GM12875 (cell line): Measurements from ENCODE around the gene SLK.

Experiments used
- H3K4me3 ChIP-seq: one replicate; pipeline ENCODE4 v1.5.1; 2011; ENCODE audit warnings: low read depth, low read length, control low read depth
- CTCF ChIP-seq: IDR thresholded peaks from 2 replicates; pipeline ENCODE4 v1.5.1; 2011; ENCODE audit warnings: low read depth, mild to moderate bottlenecking, control low read depth, inconsistent platforms, low read length, moderate library complexity, borderline replicate concordance; ENCODE audit not compliant: insufficient read depth

The SLK gene

DNA sequence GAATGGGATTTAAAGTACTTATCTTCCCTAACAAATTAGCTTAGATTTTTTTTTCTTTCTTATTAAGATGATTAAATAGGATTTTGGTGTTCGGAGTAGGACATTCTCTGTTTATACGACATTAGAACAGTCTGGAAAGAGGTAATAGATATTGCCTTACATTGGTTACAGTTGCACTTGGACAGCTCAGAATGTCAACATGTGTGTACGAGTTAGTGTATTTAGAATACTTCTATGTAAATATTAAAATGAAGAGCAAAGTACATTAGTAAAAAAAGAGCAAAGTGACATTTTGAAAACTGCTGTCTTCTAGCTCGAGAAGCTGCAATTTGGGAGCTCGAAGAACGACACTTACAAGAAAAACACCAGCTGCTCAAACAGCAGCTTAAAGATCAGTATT, 51.5 kb downstream of the SLK start:
- TF ChIP-seq CTCF = no peak
- H3K4me3 ChIP-seq = no peak overlapping the region

DNA sequence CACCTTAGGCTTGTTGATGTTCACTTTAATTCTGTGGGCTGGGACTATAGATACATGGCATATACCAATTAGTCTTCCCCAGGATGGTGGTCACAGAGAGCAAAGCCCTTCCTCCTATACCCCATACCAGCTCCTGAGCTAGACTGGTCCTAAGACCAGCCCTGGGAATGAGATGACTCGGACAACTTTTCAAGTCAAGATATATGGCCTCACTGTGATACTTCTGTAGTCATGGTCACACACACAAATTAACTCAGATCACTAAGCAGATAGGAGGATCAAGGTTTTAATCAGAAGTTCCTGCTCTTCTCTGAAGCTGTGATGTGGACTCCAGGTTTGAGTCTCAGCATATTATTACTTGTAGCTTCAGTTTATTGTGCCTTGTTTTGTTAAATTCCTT, 53.1 kb downstream of the SLK start:
- no peak for TF ChIP-seq CTCF
- no peak overlapping the region for H3K4me3 ChIP-seq

DNA sequence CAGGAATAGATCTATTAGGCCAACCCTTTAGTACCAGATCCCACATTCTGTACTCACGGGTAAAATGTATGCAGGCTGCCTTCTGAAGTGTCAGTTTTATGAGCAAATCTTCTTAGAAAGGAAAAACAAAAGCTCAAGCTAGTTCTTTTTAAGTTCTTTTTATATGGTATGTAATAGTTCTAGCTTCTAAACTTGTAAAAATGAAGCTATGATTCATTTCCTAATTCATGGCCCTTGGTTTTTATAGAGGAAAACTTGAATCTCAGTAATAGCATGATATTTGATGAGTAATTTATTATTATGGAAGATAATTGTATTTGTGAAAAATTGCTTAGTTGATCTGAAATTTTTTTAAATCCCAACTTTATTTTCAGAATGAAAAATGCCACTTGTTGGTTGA, 54.3 kb downstream of the SLK start:
- no peak for TF ChIP-seq CTCF
- H3K4me3 ChIP-seq = no peak overlapping the region

GRCh38 chr10:104022026-104022425, 55.1 kb downstream of the SLK start:
- no peak for TF ChIP-seq CTCF
- H3K4me3 ChIP-seq = no peak overlapping the region

DNA sequence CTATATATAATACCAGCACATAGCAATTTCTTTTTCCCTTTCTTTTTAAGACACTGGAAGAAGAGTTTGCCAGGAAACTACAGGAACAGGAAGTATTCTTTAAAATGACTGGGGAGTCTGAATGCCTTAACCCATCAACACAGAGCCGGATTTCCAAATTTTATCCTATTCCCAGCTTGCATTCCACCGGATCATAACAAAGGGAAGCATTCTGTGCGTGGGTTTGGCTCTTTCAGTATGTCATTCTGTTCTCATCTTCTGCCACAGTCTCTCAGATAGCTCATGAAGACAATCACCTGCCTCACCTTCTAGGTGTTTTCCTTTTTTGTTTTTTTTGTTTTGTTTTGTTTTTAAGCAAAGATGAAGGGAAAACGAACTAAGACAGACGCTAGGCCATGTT, 58.6 kb downstream of the SLK start:
- TF ChIP-seq CTCF = no peak
- no peak overlapping the region for H3K4me3 ChIP-seq

DNA sequence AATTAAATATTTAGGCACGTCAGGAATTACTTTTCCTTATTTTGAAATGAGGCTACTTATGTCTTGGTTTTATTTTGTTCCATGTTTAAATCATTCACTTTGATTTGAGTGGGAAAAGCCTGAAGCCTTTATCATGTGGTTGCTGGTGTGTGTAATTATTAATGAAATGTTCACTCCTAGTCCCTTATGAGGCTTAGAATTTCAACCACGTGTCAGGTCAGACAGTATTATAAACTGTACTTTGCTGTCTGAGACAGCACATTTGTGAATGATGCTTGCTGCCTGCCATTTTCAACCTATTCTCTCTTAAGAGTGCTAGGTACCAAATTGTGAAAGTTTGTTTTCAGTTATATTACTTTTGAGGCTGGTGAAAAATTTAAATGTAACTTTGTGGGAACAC, 59.8 kb downstream of the SLK start:
- no peak overlapping the region for H3K4me3 ChIP-seq
- no peak for TF ChIP-seq CTCF

DNA sequence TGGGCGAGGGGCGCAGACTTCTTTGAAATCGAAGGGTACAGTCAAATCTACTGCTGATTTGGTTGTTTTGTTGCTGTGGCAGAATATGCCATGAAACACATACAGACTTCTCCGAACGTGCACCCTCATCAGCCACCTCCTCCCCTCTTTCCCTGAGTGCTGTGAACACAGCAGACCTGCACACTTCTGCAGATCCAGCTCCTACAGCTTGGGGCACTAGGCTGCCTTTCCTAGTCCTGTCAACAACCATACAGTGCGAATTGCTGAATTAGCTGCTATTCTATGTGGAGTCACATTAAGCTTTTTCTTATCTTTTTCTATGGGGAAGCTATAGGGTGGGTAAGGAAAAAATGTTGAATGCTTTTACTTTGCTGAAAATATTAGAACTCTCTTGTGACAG, 61.2 kb downstream of the SLK start:
- peak; percentile 25; the same call in 1 of the 2 replicates for TF ChIP-seq CTCF
- no peak overlapping the region for H3K4me3 ChIP-seq
